Activated CD4-positive, alpha-beta T cell treated with anti-CD3 and anti-CD28 coated beads, Interleukin-2, Interleukin-4, amounts not matched to agents 100 ng/mL and 50 ng/mL, durations not matched to agents 16 hours and 8 hours (primary cell): Measurements from ENCODE around the gene CACNA2D3.
"Not testable (repeated sequence)": the region's sequence is repeated elsewhere in the genome, so short reads cannot be mapped to it uniquely, and the experiment has no call there.

ENCODE experiments used
- DNase-seq: peaks from one replicate; pipeline ENCODE4 v3.0.0-alpha.2; 2020; ENCODE audit warnings: low spot score

CACNA2D3 gene

GRCh38 chr3:54573858-54574257, 451.5 kb downstream of the CACNA2D3 start:
- DNase-seq = no peak

- DNase-seq = no peak
Measured at GRCh38 chr3:54574906-54575617, 452.7 kb downstream of the CACNA2D3 start.

- no peak for DNase-seq
Measured at GRCh38 chr3:54575618-54575960, 453.2 kb downstream of the CACNA2D3 start.

- no peak for DNase-seq
Measured at GRCh38 chr3:54577313-54577712, 455.0 kb downstream of the CACNA2D3 start.

- no peak for DNase-seq
Measured at GRCh38 chr3:54578417-54578816, 456.1 kb downstream of the CACNA2D3 start.

- DNase-seq = no peak
Measured at GRCh38 chr3:54580453-54580852, 458.1 kb downstream of the CACNA2D3 start.

GRCh38 chr3:54582424-54582823, 460.1 kb downstream of the CACNA2D3 start:
- DNase-seq = no peak

GRCh38 chr3:54591157-54591556, 468.8 kb downstream of the CACNA2D3 start:
- no peak for DNase-seq

- DNase-seq = no peak
Measured at GRCh38 chr3:54593653-54594052, 471.3 kb downstream of the CACNA2D3 start.

- DNase-seq = no peak
Measured at GRCh38 chr3:54596087-54596486, 473.7 kb downstream of the CACNA2D3 start.

GRCh38 chr3:54599716-54600115, 477.4 kb downstream of the CACNA2D3 start:
- no peak for DNase-seq

GRCh38 chr3:54600441-54601204, 478.3 kb downstream of the CACNA2D3 start:
- no peak for DNase-seq

- DNase-seq = no peak
Measured at GRCh38 chr3:54604495-54604894, 482.1 kb downstream of the CACNA2D3 start.

GRCh38 chr3:54608041-54608440, 485.7 kb downstream of the CACNA2D3 start:
- no peak for DNase-seq

GRCh38 chr3:54619053-54619452, 496.7 kb downstream of the CACNA2D3 start:
- no peak for DNase-seq

- no peak for DNase-seq
Measured at GRCh38 chr3:54619531-54619930, 497.2 kb downstream of the CACNA2D3 start.

GRCh38 chr3:54621184-54621583, 498.8 kb downstream of the CACNA2D3 start:
- DNase-seq = no peak

GRCh38 chr3:54622678-54623077, 500.3 kb downstream of the CACNA2D3 start:
- DNase-seq = no peak

- DNase-seq = no peak
Measured at GRCh38 chr3:54625805-54626787, 503.7 kb downstream of the CACNA2D3 start.

GRCh38 chr3:54628888-54629441, 506.6 kb downstream of the CACNA2D3 start:
- no peak for DNase-seq

GRCh38 chr3:54630101-54630623, 507.8 kb downstream of the CACNA2D3 start:
- no peak for DNase-seq

GRCh38 chr3:54631001-54631400, 508.6 kb downstream of the CACNA2D3 start:
- not testable (repeated sequence) for DNase-seq
